Vagina (tissue), 2 donors: Measurements from ENCODE around the gene SHISAL2A. TPM values are rescaled to one million over a fixed set of nuclear protein-coding genes. Genes with fewer than 3 reads are reported as not detected.

Experiments
- DNase-seq, 2 donors: peaks; one replicate each; pipeline ENCODE4 v3.0.0-alpha.2; 2017; ENCODE audit errors: extremely low spot score in 2 of 2
- H3K27ac ChIP-seq: fragments of 200-600 bp; sonication (generic); one replicate; pipeline ENCODE4 v1.5.1; 2019
- H3K27me3 ChIP-seq: fragments of 200-600 bp; sonication (generic); one replicate; pipeline ENCODE4 v1.5.1; 2019
- H3K36me3 ChIP-seq, 2 donors: fragments of 200-600 bp; sonication (generic); one replicate each; pipeline ENCODE4 v1.5.1; 2017 to 2019
- H3K4me1 ChIP-seq: fragments of 200-600 bp; sonication (generic); one replicate; pipeline ENCODE4 v1.5.1; 2019
- H3K4me3 ChIP-seq, 2 donors: fragments of 200-600 bp; sonication (generic); 1 replicate in 1 of 2; 2 replicates in 1 of 2; pipeline ENCODE4 v1.5.1; 2016 to 2019
- H3K9me3 ChIP-seq: fragments of 200-600 bp; sonication (generic); one replicate; pipeline ENCODE4 v1.5.1; 2019
- POLR2A ChIP-seq, 2 donors: fragments of 450-650 bp; IDR thresholded peaks; one replicate each; pipeline ENCODE4 v1.6.1; 2017; ENCODE audit warnings: antibody characterized with exemption in 2 of 2, mild to moderate bottlenecking in 2 of 2, moderate library complexity in 2 of 2
- POLR2AphosphoS5 ChIP-seq, 2 donors: sonication (generic); formaldehyde crosslinking; IDR thresholded peaks; one replicate each; pipeline ENCODE4 v1.9.0; 2017; ENCODE audit warnings: antibody characterized with exemption in 2 of 2, mild to moderate bottlenecking in 2 of 2, low read depth in 1 of 2; ENCODE audit not compliant: insufficient read depth in 1 of 2
- intact Hi-C: fragments of 100-400 bp; cut with DNase I; formaldehyde crosslinking; loops from one replicate; pipeline ENCODE4 v1.15.1; 2023
- total RNA-seq: library from RNA; depleted of rRNA; stranded (reverse); fragments of >200 nt; gene quantifications from one replicate; pipeline ENCODE4 v1.2.3, GENCODE V29; 2016
- TF ChIP-seq, protein P1 (sequence below), 3 experiments: fragments of 450-650 bp in 2 of 3; fragments of 200-600 bp in 1 of 3; sonication (generic) in 1 of 3; IDR thresholded peaks; one replicate each; pipeline ENCODE4 v1.5.1; 2017 to 2019; ENCODE audit warnings: antibody characterized with exemption in 3 of 3, mild to moderate bottlenecking in 2 of 3, moderate library complexity in 2 of 3

The SHISAL2A gene
- total RNA-seq, 1 donor from 2014 or later = 3.2 TPM

DNA sequence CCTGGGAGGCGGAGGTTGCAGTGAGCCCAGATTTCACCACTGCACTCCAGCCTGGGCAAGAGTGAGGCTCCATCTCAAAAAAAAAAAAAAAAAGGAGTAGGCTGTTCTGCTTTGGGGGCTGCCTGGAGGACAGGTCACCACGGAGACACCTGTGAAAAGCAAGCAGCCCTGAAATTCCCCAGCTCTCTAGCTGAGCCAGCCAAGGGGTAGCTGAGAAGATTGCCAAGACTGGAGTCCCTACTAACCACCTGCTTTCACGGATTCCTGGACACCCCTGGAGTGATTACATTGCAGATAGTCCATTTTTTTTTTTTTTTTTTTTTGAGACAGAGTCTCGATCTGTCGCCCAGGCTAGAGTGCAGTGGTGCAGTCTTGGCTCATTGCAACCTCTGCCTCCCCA is 18.3 kb upstream of the SHISAL2A start:
- no peaks in the 10 kb centered on the region for H3K4me1 ChIP-seq
- DNase-seq = no peak
- H3K27me3 ChIP-seq = no peaks in the 10 kb centered on the region
- no peak overlapping the region for H3K27ac ChIP-seq
- intact Hi-C loops = no loop called here
- TF ChIP-seq, protein P1, sequence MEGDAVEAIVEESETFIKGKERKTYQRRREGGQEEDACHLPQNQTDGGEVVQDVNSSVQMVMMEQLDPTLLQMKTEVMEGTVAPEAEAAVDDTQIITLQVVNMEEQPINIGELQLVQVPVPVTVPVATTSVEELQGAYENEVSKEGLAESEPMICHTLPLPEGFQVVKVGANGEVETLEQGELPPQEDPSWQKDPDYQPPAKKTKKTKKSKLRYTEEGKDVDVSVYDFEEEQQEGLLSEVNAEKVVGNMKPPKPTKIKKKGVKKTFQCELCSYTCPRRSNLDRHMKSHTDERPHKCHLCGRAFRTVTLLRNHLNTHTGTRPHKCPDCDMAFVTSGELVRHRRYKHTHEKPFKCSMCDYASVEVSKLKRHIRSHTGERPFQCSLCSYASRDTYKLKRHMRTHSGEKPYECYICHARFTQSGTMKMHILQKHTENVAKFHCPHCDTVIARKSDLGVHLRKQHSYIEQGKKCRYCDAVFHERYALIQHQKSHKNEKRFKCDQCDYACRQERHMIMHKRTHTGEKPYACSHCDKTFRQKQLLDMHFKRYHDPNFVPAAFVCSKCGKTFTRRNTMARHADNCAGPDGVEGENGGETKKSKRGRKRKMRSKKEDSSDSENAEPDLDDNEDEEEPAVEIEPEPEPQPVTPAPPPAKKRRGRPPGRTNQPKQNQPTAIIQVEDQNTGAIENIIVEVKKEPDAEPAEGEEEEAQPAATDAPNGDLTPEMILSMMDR (IDR thresholded peaks at IDR 0.05) = no peak
- TF ChIP-seq POLR2A (IDR thresholded peaks at IDR 0.05) (no peak), POLR2AphosphoS5 (IDR thresholded peaks at IDR 0.05; ENCODE audit: insufficient read depth in 1 of 2, low read depth in 1 of 2) (no peak)
- H3K36me3 ChIP-seq = no peaks in the 10 kb centered on the region
- no peak overlapping the region for H3K4me3 ChIP-seq
- H3K9me3 ChIP-seq = no peaks in the 10 kb centered on the region

DNA sequence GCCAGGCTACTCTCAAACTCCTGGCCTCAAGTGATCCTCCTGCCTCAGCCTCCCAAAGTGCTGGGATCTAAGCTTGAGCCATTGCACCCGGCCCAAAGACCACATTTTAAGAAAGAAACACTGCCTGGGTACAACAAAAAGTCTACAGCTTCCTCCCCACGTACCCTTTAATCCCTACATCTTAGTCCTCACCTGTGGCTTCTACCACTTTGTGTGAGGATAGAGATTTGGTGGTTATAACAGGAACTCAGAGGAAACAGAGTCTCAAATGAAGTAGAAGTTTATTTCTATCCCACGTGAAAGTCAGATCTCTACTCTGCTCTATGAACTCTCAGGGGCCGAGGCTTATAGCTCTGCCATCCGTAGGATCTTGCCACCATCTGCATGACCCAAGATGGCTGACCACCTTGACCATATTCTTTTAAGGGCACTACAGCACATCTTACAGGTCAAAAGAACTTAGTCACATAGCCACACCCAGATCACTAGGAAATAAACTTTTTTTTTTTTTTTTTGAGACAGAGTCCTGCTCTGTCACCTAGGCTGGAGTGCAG is 17.4 kb upstream of the SHISAL2A start:
- Histone ChIP-seq H3K9me3 (no peaks in the 10 kb centered on the region), H3K4me1 (no peaks in the 10 kb centered on the region), H3K27ac (no peak overlapping the region), H3K4me3 (no peak overlapping the region), H3K36me3 (no peaks in the 10 kb centered on the region), H3K27me3 (no peaks in the 10 kb centered on the region)
- TF ChIP-seq, protein P1 (IDR thresholded peaks at IDR 0.05) = no peak
- TF ChIP-seq POLR2A (IDR thresholded peaks at IDR 0.05) (no peak), POLR2AphosphoS5 (IDR thresholded peaks at IDR 0.05; ENCODE audit: insufficient read depth in 1 of 2, low read depth in 1 of 2) (no peak)
- no peak for DNase-seq
- intact Hi-C loops = no loop called here

DNA sequence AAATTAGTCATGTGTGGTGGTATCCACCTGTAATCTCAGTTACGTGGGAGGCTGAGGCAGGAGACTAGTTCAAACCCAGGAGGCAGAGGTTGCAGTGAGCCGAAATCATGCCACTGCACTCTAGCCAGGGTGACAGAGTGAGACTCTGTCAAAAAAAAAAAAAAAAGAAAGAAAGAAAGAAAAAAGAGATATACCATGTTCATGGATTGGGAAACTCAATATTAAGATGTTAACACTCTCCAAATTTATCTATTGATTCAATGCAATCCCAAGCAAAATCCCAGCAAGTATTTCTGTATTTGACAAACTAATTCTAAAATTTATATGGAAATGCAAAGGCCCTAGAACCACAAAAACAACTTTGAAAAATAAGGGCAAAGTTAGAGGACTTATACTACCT is 11.0 kb upstream of the SHISAL2A start:
- no peak for TF ChIP-seq POLR2A (IDR thresholded peaks at IDR 0.05)
- TF ChIP-seq POLR2AphosphoS5 (IDR thresholded peaks at IDR 0.05; ENCODE audit: insufficient read depth in 1 of 2, low read depth in 1 of 2) = no peak
- TF ChIP-seq, protein P1 (IDR thresholded peaks at IDR 0.05) = no peak
- DNase-seq = no peak
- Histone ChIP-seq H3K4me3 (no peak overlapping the region), H3K9me3 (no peaks in the 10 kb centered on the region), H3K36me3 (no peaks in the 10 kb centered on the region), H3K27me3 (no peaks in the 10 kb centered on the region), H3K4me1 (no peaks in the 10 kb centered on the region), H3K27ac (no peak overlapping the region)
- intact Hi-C loops = no loop called here

DNA sequence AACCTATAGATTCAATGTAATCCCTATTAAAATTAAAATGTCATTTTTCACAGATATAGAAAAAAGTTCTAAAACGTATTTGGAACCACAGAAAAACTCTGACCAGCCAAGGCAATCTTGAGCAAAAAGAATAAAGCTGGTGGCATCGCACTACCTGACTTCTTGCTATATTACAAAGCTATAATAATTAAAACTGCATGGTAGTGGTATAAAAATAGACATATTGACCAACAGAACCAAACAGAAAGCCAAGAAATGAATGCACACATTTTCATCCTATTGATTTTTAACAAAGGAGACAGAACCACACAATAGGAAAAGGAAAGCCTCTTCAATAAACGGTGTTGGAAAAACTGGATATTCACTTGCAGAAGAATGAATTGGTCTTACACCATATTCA is 9.2 kb upstream of the SHISAL2A start:
- no peak overlapping the region for H3K27ac ChIP-seq
- H3K4me3 ChIP-seq = no peak overlapping the region
- DNase-seq = no peak
- peaks cover under 1% of the 10 kb centered on the region for H3K4me1 ChIP-seq
- H3K27me3 ChIP-seq = no peaks in the 10 kb centered on the region
- no peaks in the 10 kb centered on the region for H3K36me3 ChIP-seq
- intact Hi-C loops = no loop called here
- H3K9me3 ChIP-seq = no peaks in the 10 kb centered on the region
- TF ChIP-seq POLR2A (IDR thresholded peaks at IDR 0.05) (no peak), POLR2AphosphoS5 (IDR thresholded peaks at IDR 0.05; ENCODE audit: insufficient read depth in 1 of 2, low read depth in 1 of 2) (no peak)
- TF ChIP-seq, protein P1 (IDR thresholded peaks at IDR 0.05) = no peak

DNA sequence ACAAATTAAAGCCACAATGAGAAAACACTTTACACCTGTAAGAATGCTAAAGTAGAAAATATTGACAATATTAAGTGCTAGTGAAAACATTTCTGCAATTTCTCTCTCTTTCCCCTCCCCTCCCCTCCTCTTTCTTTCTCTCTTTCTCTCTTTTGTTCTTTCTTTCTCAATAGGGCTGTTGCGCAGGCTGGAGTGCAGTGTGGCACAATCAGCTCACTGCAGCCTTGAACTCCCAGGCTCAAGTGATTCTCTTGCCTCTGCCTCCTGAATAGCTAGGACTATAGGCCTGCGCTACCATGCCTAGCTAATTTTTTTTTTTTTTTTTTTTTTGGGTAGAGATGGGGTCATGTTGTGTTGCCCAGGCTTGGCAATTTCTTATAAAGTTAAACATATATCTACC is 5.9 kb upstream of the SHISAL2A start:
- intact Hi-C loops = no loop called here
- H3K27me3 ChIP-seq = no peaks in the 10 kb centered on the region
- H3K4me1 ChIP-seq = peaks cover 8% of the 10 kb centered on the region
- no peaks in the 10 kb centered on the region for H3K36me3 ChIP-seq
- H3K27ac ChIP-seq = no peak overlapping the region
- TF ChIP-seq POLR2A (IDR thresholded peaks at IDR 0.05) (no peak), POLR2AphosphoS5 (IDR thresholded peaks at IDR 0.05; ENCODE audit: insufficient read depth in 1 of 2, low read depth in 1 of 2) (no peak)
- TF ChIP-seq, protein P1 (IDR thresholded peaks at IDR 0.05) = no peak
- no peak for DNase-seq
- no peaks in the 10 kb centered on the region for H3K9me3 ChIP-seq
- no peak overlapping the region for H3K4me3 ChIP-seq
